OCI-LY7 (cell line): Measurements from ENCODE around the gene FGR.

Experiments used
- EZH2phosphoT487 ChIP-seq: fragments of 200-600 bp; sonication (generic); IDR thresholded peaks from 2 replicates; pipeline ENCODE4 v1.6.1; 2018; ENCODE audit warnings: low read depth, borderline replicate concordance, mild to moderate bottlenecking, mixed run types, antibody characterized with exemption, low read length, moderate library complexity, mixed read lengths
- TF ChIP-seq, protein P1 (sequence below): fragments of 200-600 bp; sonication (generic); conservative IDR thresholded peaks from 2 replicates; pipeline ENCODE4 v1.5.1; 2014; ENCODE audit warnings: mild to moderate bottlenecking, antibody characterized with exemption, low read length, moderate library complexity, mixed read lengths

DNA sequence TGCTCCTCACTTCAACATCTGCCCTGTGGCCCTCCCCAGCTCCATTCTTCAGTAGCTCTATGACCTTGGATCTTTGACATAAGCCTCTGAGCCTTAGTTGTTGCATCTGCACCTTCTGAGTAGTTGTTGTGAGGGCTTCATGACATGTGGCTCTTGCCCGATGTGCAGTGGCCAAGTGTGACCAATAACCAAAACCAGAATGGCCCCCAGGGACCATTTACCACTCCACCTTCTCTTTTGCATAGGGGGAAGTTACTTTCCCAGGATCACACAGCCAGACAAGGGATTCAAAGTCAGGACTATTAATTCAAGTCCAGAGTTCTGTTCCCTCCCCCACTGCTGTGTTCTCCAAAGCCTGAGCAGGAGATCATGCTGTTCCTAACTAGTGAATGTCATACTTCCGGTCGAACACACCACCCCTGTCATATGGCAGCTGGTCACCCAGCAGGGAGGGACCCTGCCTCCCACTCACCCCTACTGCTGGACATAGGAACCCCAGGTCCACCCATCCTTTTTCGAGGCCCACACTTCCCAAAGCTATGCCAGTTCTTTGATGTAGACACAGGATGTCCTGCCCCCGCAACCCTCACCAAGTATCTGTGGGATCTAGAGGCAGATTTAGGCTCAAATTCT lies 4.0 kb downstream of the FGR start:
- TF ChIP-seq, protein P1, sequence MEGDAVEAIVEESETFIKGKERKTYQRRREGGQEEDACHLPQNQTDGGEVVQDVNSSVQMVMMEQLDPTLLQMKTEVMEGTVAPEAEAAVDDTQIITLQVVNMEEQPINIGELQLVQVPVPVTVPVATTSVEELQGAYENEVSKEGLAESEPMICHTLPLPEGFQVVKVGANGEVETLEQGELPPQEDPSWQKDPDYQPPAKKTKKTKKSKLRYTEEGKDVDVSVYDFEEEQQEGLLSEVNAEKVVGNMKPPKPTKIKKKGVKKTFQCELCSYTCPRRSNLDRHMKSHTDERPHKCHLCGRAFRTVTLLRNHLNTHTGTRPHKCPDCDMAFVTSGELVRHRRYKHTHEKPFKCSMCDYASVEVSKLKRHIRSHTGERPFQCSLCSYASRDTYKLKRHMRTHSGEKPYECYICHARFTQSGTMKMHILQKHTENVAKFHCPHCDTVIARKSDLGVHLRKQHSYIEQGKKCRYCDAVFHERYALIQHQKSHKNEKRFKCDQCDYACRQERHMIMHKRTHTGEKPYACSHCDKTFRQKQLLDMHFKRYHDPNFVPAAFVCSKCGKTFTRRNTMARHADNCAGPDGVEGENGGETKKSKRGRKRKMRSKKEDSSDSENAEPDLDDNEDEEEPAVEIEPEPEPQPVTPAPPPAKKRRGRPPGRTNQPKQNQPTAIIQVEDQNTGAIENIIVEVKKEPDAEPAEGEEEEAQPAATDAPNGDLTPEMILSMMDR: no peak
- no peak for TF ChIP-seq EZH2phosphoT487
